ENCODE results near the gene RNLS. TPM values are rescaled to one million over a fixed set of nuclear protein-coding genes. Genes with fewer than 3 reads are reported as not detected.
A peak's percentile ranks its signal among the peaks of the same experiment; 100 is the strongest.

RNLS gene
- total and polyA plus RNA-seq, 8 donors: 2.5 to 6.4 (median 5.9) TPM

DNA sequence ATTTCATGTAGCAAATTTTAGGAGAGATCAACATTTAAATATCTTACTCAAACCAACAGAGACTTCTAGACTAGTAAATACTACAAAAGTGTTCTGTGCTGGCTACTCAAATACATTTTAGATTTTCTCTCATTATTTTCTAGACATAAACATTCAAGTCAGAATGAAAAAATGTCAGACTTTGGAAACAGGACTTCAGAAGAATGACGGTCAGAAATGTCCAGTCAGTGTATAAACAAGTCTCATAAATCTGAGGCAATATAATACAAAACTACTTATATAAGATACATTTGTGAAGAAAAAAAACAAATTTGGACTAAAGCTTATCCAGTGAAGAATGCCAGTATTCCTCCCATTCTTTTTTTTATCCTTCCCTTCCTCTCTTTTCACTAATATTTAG, 25.9 kb downstream of the RNLS start:
- H3K27ac ChIP-seq: no peak overlapping the region
- DNase-seq (no peak), FAIRE-seq (no peak), ATAC-seq (no peak)
- no peak overlapping the region for H3K4me3 ChIP-seq
- peaks cover 0 to 5% (median 0%) of the 10 kb centered on the region in 3 donors for H3K4me1 ChIP-seq
- TF ChIP-seq, protein P1, sequence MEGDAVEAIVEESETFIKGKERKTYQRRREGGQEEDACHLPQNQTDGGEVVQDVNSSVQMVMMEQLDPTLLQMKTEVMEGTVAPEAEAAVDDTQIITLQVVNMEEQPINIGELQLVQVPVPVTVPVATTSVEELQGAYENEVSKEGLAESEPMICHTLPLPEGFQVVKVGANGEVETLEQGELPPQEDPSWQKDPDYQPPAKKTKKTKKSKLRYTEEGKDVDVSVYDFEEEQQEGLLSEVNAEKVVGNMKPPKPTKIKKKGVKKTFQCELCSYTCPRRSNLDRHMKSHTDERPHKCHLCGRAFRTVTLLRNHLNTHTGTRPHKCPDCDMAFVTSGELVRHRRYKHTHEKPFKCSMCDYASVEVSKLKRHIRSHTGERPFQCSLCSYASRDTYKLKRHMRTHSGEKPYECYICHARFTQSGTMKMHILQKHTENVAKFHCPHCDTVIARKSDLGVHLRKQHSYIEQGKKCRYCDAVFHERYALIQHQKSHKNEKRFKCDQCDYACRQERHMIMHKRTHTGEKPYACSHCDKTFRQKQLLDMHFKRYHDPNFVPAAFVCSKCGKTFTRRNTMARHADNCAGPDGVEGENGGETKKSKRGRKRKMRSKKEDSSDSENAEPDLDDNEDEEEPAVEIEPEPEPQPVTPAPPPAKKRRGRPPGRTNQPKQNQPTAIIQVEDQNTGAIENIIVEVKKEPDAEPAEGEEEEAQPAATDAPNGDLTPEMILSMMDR (IDR thresholded peaks at IDR 0.05): no peak
- 86 to 90% methylated on average over 1 of the region's 1 CpG for WGBS, 2 donors
- H3K9me3 ChIP-seq: no peaks in the 10 kb centered on the region
- H3K27me3 ChIP-seq: no peaks in the 10 kb centered on the region
- intact Hi-C loops (cut with DNase I): loop anchor here in 1 of 3 donors (10.0 kb wide), 1 partner anchor 702 kb away; no protein-coding TSS in a partner anchor
- no peaks in the 10 kb centered on the region for H3K36me3 ChIP-seq

DNA sequence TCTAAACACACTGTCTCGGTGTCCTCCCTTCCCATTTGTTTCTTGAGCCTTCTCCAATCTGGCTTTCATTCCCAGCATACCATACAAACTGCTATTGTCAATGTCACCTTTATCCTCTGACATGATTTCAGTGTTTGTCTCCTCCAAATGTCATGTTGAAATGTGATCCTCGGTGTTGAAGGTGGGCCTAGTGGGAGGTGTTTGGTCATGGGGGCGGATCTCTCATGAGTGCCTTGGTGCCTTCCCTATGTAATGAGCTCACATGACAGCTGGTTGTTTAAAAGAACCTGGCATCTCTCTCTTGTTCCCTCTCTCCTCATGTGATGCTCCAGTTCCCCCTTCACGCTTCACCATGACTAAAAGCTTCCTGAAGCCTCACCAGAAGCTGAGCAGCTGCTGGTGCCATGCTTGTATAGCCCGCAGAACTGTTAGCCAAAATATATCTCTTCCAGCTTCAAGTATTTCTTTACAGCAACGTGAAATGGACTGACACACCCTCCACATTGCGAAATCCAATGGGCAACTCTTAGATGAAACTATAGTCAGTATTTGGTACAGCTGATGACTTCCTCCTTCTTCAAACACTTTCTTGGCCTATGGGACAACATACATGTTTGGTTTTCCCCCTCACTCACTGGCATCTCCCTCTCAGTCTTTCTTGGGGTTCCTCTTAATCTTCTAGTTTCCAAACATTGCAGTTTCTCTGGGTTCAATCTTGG, 27.8 kb downstream of the RNLS start:
- Histone ChIP-seq H3K9me3 (no peaks in the 10 kb centered on the region), H3K36me3 (no peaks in the 10 kb centered on the region), H3K27me3 (no peaks in the 10 kb centered on the region), H3K4me3 (no peak overlapping the region), H3K27ac (no peak overlapping the region), H3K4me1 (no peaks in the 10 kb centered on the region)
- 80 to 84% methylated on average over 7 of the region's 7 CpGs for WGBS, 2 donors
- DNase-seq (no peak), FAIRE-seq (no peak), ATAC-seq (no peak)
- intact Hi-C loops (cut with DNase I): loop anchor here in 1 of 3 donors (10.0 kb wide), 1 partner anchor 701 kb away; no protein-coding TSS in a partner anchor
- TF ChIP-seq, protein P1 (IDR thresholded peaks at IDR 0.05): no peak

DNA sequence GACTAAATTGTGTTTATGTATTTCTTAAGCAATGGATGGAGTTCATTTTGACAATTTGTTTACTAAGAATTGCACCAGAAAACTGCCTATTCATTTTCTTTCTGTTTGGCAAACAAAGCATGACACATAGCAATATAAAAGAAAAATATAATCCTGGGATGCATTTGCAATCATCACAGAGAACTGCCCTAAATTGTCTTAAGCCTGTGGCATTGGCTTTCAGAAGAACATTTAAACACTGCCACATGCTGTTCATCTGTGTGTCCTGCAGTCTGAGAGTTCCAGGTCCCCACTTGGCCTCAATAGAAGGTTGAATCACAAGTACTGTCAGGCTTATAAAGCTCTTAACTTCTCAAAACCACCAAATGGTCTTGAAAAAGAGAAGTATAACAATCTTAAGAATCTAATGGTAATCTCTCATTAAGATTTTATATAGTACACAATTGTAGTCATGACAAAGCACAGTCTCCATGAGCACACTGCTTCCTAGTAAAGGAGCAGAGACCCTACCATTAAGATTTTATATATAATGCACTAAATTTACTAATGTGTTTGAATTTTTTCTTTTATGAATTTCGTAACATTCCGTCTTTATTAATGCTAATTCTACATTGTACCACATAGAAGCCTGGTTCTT, 29.9 kb downstream of the RNLS start:
- peak in 2 of 6 donors; percentile 21 to 51 for DNase-seq
- Histone ChIP-seq H3K27me3 (no peaks in the 10 kb centered on the region), H3K4me3 (no peak overlapping the region), H3K9me3 (no peaks in the 10 kb centered on the region), H3K27ac (no peak overlapping the region), H3K36me3 (no peaks in the 10 kb centered on the region), H3K4me1 (no peaks in the 10 kb centered on the region)
- peak; percentile 91 for FAIRE-seq
- WGBS, 2 donors: 42 to 55% methylated on average over 2 of the region's 2 CpGs
- peak; percentile 81 to 99 (median 98) for ATAC-seq
- intact Hi-C loops (cut with DNase I): loop anchor here in 1 of 3 donors (10.0 kb wide), 1 partner anchor 698 kb away; no protein-coding TSS in a partner anchor
- TF ChIP-seq, protein P1 (IDR thresholded peaks at IDR 0.05): peak in 3 of 4 donors; percentile 36 to 65 (median 59)

DNA sequence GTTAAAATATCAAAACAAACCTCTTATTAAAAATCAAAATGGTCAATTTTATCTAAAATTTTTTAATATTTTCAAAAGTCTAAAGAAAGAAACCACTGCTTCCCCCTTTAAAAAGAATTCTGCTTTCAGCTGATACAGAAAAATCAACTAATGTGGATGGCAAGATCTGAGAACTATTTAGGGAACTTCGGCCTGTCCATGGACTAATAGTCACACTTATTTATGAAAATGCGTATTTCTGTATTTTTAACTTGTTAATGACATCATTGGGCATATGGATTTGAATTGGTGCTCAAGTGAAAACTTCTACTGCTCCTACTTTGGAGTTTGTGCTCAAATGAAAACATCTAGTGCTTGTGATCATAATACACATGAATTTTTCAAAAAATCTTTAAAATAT, 31.9 kb downstream of the RNLS start:
- intact Hi-C loops (cut with DNase I): loop anchor here in 1 of 3 donors (10.0 kb wide), 1 partner anchor 696 kb away; no protein-coding TSS in a partner anchor
- TF ChIP-seq, protein P1 (IDR thresholded peaks at IDR 0.05): no peak
- peaks cover 0 to 7% (median 0%) of the 10 kb centered on the region in 3 donors for H3K4me1 ChIP-seq
- no peak for DNase-seq
- H3K27ac ChIP-seq: no peak overlapping the region
- H3K27me3 ChIP-seq: no peaks in the 10 kb centered on the region
- H3K36me3 ChIP-seq: no peaks in the 10 kb centered on the region
- no peaks in the 10 kb centered on the region for H3K9me3 ChIP-seq
- no peak for ATAC-seq
- 91 to 94% methylated on average over 2 of the region's 2 CpGs for WGBS, 2 donors
- no peak for FAIRE-seq
- H3K4me3 ChIP-seq: no peak overlapping the region
